NOMO-1 treated with DMSO at 0.1 percent for 48 hours (cell line): ENCODE measurements around the gene ARHGEF33.

ENCODE experiments used
- DNase-seq: peaks from one replicate; lab custom pipeline; 2025; ENCODE audit not compliant: unreplicated experiment; lab: John Stamatoyannopoulos, UW

ARHGEF33 gene

DNA sequence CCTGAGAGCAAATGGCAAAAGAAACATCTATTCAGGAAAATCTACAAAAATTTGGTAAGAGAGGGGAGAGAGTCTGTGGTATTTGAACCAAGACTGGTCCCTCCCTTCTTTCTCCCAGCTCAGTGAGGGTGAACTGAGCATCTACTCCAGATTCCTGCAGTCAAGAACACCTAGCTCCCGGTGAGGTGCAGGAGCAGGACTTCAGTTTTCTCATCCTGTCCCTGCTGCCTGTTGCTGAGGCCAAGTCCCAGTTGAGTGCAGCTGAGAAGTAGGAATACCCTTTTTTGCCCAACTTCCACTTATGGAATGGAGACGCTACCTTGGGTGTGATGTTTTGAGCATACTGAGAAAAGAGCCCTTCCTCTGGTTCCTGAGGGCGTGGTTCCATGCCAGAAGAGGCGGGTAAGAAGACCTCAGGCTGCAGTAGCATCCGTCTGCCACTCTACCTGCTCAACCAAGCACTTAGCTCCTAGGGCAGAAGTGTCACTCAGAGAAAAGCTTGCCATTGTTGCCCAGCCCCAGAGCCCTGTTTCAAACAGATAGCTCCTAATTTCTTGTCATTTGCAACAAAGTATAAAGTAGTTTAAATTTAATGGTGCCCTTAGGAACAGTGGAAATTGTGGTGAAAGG, 118.3 kb downstream of the ARHGEF33 start:
- DNase-seq = no peak

DNA sequence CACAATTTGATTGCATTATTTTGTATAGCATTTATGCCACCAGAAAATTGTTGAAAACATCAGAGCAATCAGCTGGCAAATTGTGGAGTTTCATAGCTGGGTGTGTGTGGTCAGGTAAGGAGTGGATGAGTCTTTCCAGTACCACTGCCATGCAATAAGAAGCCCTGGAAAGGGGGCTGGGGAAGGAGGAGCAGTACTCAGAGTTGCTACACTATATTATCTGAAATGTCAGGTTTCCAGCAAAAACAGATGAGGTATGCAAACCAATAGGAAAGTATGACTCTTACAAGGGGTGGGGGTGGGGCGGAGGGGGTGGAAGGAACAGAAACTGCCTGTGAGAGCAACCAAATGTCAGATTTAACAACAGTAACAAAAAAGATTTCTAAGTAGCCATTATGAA, 119.0 kb downstream of the ARHGEF33 start:
- no peak for DNase-seq

DNA sequence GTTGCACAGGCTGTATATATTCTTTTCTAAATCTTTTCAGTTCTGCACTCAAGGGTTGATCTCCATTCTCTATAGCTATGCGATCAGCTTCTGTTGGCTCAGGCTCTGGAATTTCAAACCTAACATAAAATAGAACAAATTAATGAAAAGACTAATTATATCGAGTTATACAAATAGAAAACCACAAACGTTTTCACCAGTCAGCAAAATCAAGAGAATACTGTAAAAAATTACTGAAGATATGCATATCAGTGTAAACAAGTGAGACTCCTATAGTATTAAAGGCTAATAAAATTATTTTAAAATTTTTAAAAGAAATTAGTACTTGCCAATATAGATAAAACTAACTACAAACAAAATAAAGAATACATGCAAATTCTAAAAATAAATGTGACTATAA, 124.2 kb downstream of the ARHGEF33 start:
- no peak for DNase-seq

DNA sequence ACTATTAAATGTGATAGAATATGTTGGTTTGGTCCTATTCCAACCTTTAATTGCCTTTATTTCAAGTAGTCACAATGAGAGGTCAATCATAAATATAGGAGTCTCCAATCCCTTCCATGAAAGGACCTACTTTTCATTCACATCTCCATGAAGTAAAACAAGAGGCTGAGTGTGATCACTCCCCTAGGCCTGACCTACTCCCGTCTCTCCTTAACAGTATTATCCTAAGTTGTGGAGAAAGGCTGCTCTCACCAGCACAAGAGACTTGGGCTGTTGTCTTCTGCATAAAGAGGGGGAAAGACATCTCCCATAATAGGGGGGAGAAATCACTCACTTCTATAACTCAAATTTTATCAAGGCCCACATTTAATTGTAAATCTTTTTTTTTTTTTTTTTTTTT, 125.7 kb downstream of the ARHGEF33 start:
- no peak for DNase-seq

DNA sequence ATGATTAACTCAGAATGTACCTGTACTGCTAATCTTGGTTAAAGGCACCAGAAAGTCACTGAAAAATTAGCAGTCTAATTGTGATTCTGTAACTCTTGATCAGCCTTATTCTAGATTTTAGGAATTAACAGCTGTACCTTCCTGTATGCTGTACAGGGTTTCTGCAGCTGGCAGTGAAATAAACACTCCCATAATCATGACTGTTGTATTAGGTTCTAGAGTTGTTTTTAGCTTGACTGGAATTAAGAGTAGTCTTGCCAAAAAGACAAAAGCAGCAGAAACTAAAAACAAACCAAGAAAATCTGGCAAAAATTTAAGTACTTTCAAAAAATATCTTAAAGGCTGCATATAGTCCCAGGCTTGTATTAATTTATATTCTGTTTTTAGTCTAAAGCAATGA, 127.7 kb downstream of the ARHGEF33 start:
- no peak for DNase-seq

DNA sequence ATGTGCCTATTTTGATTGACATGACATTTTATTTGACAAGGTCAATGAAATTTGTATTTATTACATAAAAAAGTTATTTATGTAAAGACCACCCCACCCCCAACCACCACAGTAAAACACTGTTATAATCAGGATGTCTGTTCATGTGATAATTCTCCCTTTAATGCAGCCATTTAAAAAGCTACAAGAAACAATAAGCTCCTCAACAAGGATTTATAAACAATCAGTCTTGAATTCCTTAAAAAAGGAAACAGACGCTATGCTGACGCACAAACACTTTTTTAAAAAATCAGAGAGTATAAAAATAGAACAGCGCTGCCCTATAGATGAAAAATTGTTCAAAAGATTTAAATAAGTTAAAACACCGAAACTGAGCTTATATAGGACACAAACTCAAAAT, 129.0 kb downstream of the ARHGEF33 start:
- no peak for DNase-seq

DNA sequence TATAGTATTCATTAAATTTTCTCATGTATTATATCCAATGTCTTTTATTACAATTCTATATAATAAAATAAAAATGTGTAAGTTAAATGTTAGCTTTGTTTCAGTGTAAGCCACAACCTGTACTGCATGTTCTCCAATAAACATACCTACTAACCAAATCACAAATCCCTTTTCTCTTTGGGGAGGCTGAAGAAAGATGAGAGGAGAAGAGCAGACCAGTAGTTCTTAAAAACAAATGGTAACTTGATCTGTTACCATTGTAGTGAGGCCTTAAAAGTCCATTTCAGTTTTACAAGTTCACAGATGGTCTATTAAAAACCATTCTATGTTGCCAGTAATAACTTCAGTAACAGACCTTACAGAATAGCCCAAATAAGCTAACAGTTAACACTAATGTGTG, 130.7 kb downstream of the ARHGEF33 start:
- DNase-seq = no peak

GRCh38 chr2:39022642-39023235, 133.1 kb downstream of the ARHGEF33 start:
- DNase-seq = no peak

DNA sequence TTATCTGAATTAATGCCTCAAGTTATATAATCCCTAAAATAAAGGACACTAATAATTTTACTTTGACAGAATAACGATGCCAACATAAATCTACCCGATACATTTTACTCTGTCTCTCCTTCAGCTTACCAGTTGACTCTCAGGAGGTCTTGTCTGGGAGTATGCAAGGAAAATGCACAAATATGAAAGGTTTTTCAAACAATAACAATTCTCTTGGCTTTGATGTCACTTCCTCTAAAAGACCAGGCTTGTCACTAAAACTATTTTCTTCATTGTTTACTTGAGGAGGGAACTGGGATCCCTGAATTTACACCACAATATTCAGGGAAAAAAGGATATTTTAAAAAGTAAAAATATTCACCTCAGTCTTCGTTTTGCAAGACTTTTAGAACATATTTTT, 134.0 kb downstream of the ARHGEF33 start:
- DNase-seq = no peak

DNA sequence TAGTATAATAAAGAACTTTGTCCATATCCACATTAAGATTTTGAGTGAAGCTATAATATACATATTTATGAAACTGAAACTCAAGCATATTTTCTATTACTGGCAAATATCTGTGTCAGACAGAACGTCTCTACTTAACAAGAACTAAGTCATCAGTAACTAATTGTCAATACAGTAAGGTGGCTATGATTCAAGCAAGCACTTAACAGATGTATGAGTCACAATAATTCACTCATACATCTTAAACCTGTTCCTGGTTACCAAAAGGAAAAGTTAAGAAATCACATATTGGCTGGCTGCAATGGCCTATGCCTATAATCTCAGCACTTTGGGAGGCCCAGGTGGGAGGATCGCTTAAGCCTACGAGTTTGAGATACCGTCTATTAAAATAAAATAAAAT, 135.2 kb downstream of the ARHGEF33 start:
- no peak for DNase-seq
